IMR-90 (cell line): ENCODE measurements around the gene PRUNE2. TPM values are rescaled to one million over a fixed set of nuclear protein-coding genes. Genes with fewer than 3 reads are reported as not detected.

Experiments
- ATAC-seq: fragments of 200-7000 bp; cut with Tn5 transposase; 2 replicates; pipeline ENCODE4 v1.9.1; 2020; ENCODE audit warnings: low read depth, mild to moderate bottlenecking, moderate library complexity
- BruUV-seq: library from RNA; stranded (reverse); fragments of 400-500 nt; replicated peaks from 2 replicates; lab custom pipeline; 2021; lab: Mats Ljungman, UMichigan
- CTCF ChIA-PET: fragments of 300-600 bp; formaldehyde crosslinking; extraction: SDS; loops from one replicate; lab custom pipeline; 2021; ENCODE audit warnings: antibody characterized with exemption; lab: Yijun Ruan, JAX
- POLR2A ChIA-PET: fragments of 300-600 bp; sonication (Branson Sonifier 250); formaldehyde crosslinking; loops from one replicate; lab custom pipeline; 2022; ENCODE audit warnings: antibody characterized with exemption; ENCODE audit not compliant: unreplicated experiment; lab: Charles Lee
- DNase-seq: peaks from one replicate; pipeline ENCODE4 v3.0.0; 2013
- H2AFZ ChIP-seq: replicated peaks from 2 replicates; pipeline ENCODE3; 2013; ENCODE audit warnings: low read length, mild to moderate bottlenecking; ENCODE audit not compliant: poor library complexity
- H2AK5ac ChIP-seq: 2 replicates; pipeline ENCODE4 v1.6.1; 2013; ENCODE audit warnings: low read depth, low read length, inconsistent platforms
- H2AK9ac ChIP-seq: replicated peaks from 2 replicates; pipeline ENCODE3; 2013; ENCODE audit warnings: mild to moderate bottlenecking, low read depth, low read length, moderate library complexity; ENCODE audit not compliant: poor library complexity
- H2BK120ac ChIP-seq: 2 replicates; pipeline ENCODE4 v1.6.1; 2013; ENCODE audit warnings: low read depth, low read length, inconsistent platforms
- H2BK15ac ChIP-seq: 3 replicates; pipeline ENCODE4 v1.6.1; 2013; ENCODE audit warnings: low read depth, low read length, inconsistent platforms
- H2BK20ac ChIP-seq: 2 replicates; pipeline ENCODE4 v1.6.1; 2013; ENCODE audit warnings: low read depth, mild to moderate bottlenecking, inconsistent platforms, low read length, moderate library complexity
- H2BK5ac ChIP-seq: 2 replicates; pipeline ENCODE4 v1.6.1; 2013; ENCODE audit warnings: mild to moderate bottlenecking, low read depth, low read length, inconsistent platforms; ENCODE audit not compliant: poor library complexity, severe bottlenecking
- H3K14ac ChIP-seq: replicated peaks from 2 replicates; pipeline ENCODE4 v1.6.1; 2013; ENCODE audit warnings: low read depth, low read length, inconsistent platforms
- H3K18ac ChIP-seq: 2 replicates; pipeline ENCODE4 v1.6.1; 2013; ENCODE audit warnings: low read depth, low read length, control low read depth
- H3K23ac ChIP-seq: 2 replicates; pipeline ENCODE4 v1.6.1; 2013; ENCODE audit warnings: low read depth, low read length, inconsistent platforms
- H3K27ac ChIP-seq: 2 replicates; pipeline ENCODE4 v1.5.1; 2013; ENCODE audit warnings: mild to moderate bottlenecking, control low read depth, low read length; ENCODE audit not compliant: insufficient read depth
- H3K27me3 ChIP-seq: 2 replicates; pipeline ENCODE4 v1.6.1; 2013; ENCODE audit warnings: low read length; ENCODE audit not compliant: control insufficient read depth, insufficient read depth
- H3K36me3 ChIP-seq: 2 replicates; pipeline ENCODE4 v1.6.1; 2013; ENCODE audit warnings: low read length, mixed read lengths; ENCODE audit not compliant: control insufficient read depth, insufficient read depth
- H3K4ac ChIP-seq: 2 replicates; pipeline ENCODE4 v1.6.1; 2013; ENCODE audit warnings: low read depth, low read length, inconsistent platforms
- H3K4me1 ChIP-seq: 2 replicates; pipeline ENCODE4 v1.6.1; 2013; ENCODE audit warnings: low read length, mixed read lengths; ENCODE audit not compliant: control insufficient read depth, insufficient read depth
- H3K4me2 ChIP-seq: 2 replicates; pipeline ENCODE4 v1.6.1; 2013; ENCODE audit warnings: low read depth, mild to moderate bottlenecking, control low read depth, low read length, moderate library complexity
- H3K4me3 ChIP-seq: 2 replicates; pipeline ENCODE4 v1.5.1; 2013; ENCODE audit warnings: low read depth, mild to moderate bottlenecking, control low read depth, low read length, moderate library complexity; ENCODE audit not compliant: insufficient read depth
- H3K56ac ChIP-seq: 2 replicates; pipeline ENCODE4 v1.6.1; 2013; ENCODE audit warnings: low read length, inconsistent platforms; ENCODE audit not compliant: insufficient read depth; ENCODE audit errors: extremely low read depth
- H3K79me1 ChIP-seq, 2 experiments: 2 replicates each; pipeline ENCODE4 v1.6.1; 2013; ENCODE audit warnings: low read length in 2 of 2, inconsistent platforms in 1 of 2, low read depth in 1 of 2
- H3K9ac ChIP-seq: 2 replicates; pipeline ENCODE4 v1.6.1; 2013; ENCODE audit warnings: low read depth, low read length, control low read depth
- H3K9me1 ChIP-seq: 2 replicates; pipeline ENCODE4 v1.6.1; 2013; ENCODE audit warnings: low read length, inconsistent platforms; ENCODE audit not compliant: insufficient read depth
- H3K9me3 ChIP-seq: 2 replicates; pipeline ENCODE4 v1.6.1; 2013; ENCODE audit warnings: low read length; ENCODE audit not compliant: control insufficient read depth, insufficient read depth
- H4K20me1 ChIP-seq: 2 replicates; pipeline ENCODE4 v1.6.1; 2013; ENCODE audit warnings: low read length, inconsistent platforms; ENCODE audit not compliant: insufficient read depth
- H4K5ac ChIP-seq: 2 replicates; pipeline ENCODE4 v1.6.1; 2013; ENCODE audit warnings: mild to moderate bottlenecking, low read depth, low read length, control low read depth
- H4K8ac ChIP-seq, 2 experiments: 2 replicates each; pipeline ENCODE4 v1.6.1; 2013; ENCODE audit warnings: low read depth in 2 of 2, low read length in 2 of 2, control low read depth in 1 of 2, inconsistent platforms in 1 of 2
- H4K91ac ChIP-seq: 2 replicates; pipeline ENCODE4 v1.6.1; 2013; ENCODE audit warnings: low read depth, low read length, inconsistent platforms; ENCODE audit not compliant: insufficient read depth
- BHLHE40 ChIP-seq: fragments of 150-350 bp; IDR thresholded peaks from 2 replicates; pipeline ENCODE4 v1.6.1; 2016; ENCODE audit warnings: mild to moderate bottlenecking, low read depth, low read length
- CEBPB ChIP-seq: IDR thresholded peaks from 2 replicates; pipeline ENCODE4 v1.6.1; 2012; ENCODE audit warnings: low read depth, low read length, improper control_type of control experiment
- CHD1 ChIP-seq: IDR thresholded peaks from 2 replicates; pipeline ENCODE4 v1.6.1; 2012; ENCODE audit warnings: low read depth, low read length, improper control_type of control experiment
- CTCF ChIP-seq: conservative IDR thresholded peaks from 2 replicates; pipeline ENCODE4 v1.5.1; 2012; ENCODE audit warnings: mild to moderate bottlenecking, low read depth, low read length, improper control_type of control experiment
- FOS ChIP-seq: fragments of 150-350 bp; IDR thresholded peaks from 2 replicates; pipeline ENCODE4 v1.6.1; 2016; ENCODE audit warnings: low read depth, low read length
- MAFK ChIP-seq: IDR thresholded peaks from 2 replicates; pipeline ENCODE4 v1.6.1; 2012; ENCODE audit warnings: low read depth, low read length, improper control_type of control experiment
- MAZ ChIP-seq: IDR thresholded peaks from 2 replicates; pipeline ENCODE4 v1.6.1; 2012; ENCODE audit warnings: low read depth, mild to moderate bottlenecking, low read length, improper control_type of control experiment, moderate library complexity, borderline replicate concordance
- MXI1 ChIP-seq: IDR thresholded peaks from 2 replicates; pipeline ENCODE4 v1.6.1; 2012; ENCODE audit warnings: low read depth, mild to moderate bottlenecking, low read length, moderate library complexity, borderline replicate concordance
- POLR2A ChIP-seq: IDR thresholded peaks from 2 replicates; pipeline ENCODE4 v1.6.1; 2012; ENCODE audit warnings: mild to moderate bottlenecking, low read depth, low read length
- RAD21 ChIP-seq: IDR thresholded peaks from 2 replicates; pipeline ENCODE4 v1.6.1; 2012; ENCODE audit warnings: low read length, improper control_type of control experiment
- RFX5 ChIP-seq: IDR thresholded peaks from 2 replicates; pipeline ENCODE4 v1.8.0; 2012; ENCODE audit warnings: low read depth, mild to moderate bottlenecking, low read length, moderate library complexity
- USF2 ChIP-seq: fragments of 150-350 bp; IDR thresholded peaks from 2 replicates; pipeline ENCODE4 v1.6.1; 2017; ENCODE audit warnings: mild to moderate bottlenecking, antibody characterized with exemption, low read length, low read depth
- WGBS, 2 experiments: methylation state at CpG; one replicate each; pipeline versions ENCODE4 v1.1.5 to v1.1.7; 2013; ENCODE audit warnings: missing lambda C conversion rate in 2 of 2; ENCODE audit not compliant: insufficient read length in 1 of 2; ENCODE audit errors: extremely low coverage in 2 of 2; 5-methylcytosine and 5-hydroxymethylcytosine counted together
- dilution Hi-C: fragments of 300-500 bp; cut with HindIII; formaldehyde crosslinking; loops from one replicate; pipeline ENCODE4 v1.14.3; 2018; ENCODE audit warnings: low sequenced_read_pairs; ENCODE audit not compliant: unreplicated experiment
- in situ Hi-C: fragments of 300-500 bp; cut with MboI; formaldehyde crosslinking; loops from 3 replicates; pipeline ENCODE4 v1.14.3; 2019; ENCODE audit warnings: low sequenced_read_pairs, inconsistent platforms, mixed read lengths
- intact Hi-C: fragments of 100-400 bp; cut with micrococcal nuclease; formaldehyde crosslinking; loops from 2 replicates; pipeline ENCODE4 v1.10.0; 2022
- polyA plus RNA-seq, 3 experiments: library from polyadenylated mRNA; depleted of rRNA; stranded (reverse); fragments of >200 nt; gene quantifications; 2 replicates each; pipeline ENCODE4 v1.2.3, GENCODE V29; 2012; ENCODE audit warnings: low replicate concordance in 1 of 3
- total RNA-seq: library from RNA; depleted of rRNA; stranded (reverse); fragments of >200 nt; gene quantifications from 2 replicates; pipeline ENCODE4 v1.2.3, GENCODE V29; 2012

Gene PRUNE2
- total and polyA plus RNA-seq, 2 of the 4 experiments (the other 2 are of a cell fraction): 0.70 to 1.6 TPM

DNA sequence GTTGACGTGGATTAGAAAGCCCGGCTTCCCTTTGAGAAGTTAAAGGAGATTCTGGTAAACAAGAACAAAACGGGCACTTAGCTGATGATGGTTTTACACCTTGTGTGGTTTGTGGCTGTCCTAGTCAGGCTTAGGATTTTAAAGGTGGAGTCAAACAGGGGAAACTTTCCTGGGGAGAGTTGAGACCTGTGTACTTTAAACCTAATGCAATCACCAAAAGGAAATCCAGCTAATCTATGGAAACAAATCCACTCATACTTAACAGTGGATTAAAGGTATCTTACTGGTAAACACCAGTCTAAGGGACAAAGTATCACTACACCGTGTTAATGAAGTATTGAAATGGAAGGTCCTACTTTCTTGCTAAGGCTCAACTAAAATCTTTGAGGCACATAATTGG lies 291.9 kb downstream of the PRUNE2 start:
- H3K79me1 ChIP-seq: no peaks in the 10 kb centered on the region
- no peak overlapping the region for H3K4ac ChIP-seq
- H2AK5ac ChIP-seq: no peak overlapping the region
- H4K91ac ChIP-seq: no peak overlapping the region
- no peak overlapping the region for H2AFZ ChIP-seq
- H4K8ac ChIP-seq: no peak overlapping the region
- no peak overlapping the region for H3K14ac ChIP-seq
- CTCF ChIA-PET: interaction anchor here (0.9 kb wide), 1 partner anchor 17 kb away, joined by 3 read pairs; no protein-coding TSS in a partner anchor
- no peak overlapping the region for H3K4me2 ChIP-seq
- H3K4me1 ChIP-seq: no peaks in the 10 kb centered on the region; the same call in 1 of the 2 replicates
- H2AK9ac ChIP-seq: no peak overlapping the region
- BruUV-seq: no TSS peak
- POLR2A ChIA-PET: no interaction called here
- H4K5ac ChIP-seq: no peak overlapping the region
- H3K36me3 ChIP-seq: no peaks in the 10 kb centered on the region
- no peak overlapping the region for H3K56ac ChIP-seq
- H2BK15ac ChIP-seq: no peak overlapping the region
- dilution Hi-C loops (no loop called here), intact Hi-C loops (no loop called here), in situ Hi-C loops (no loop called here)
- no peak overlapping the region for H2BK20ac ChIP-seq
- H3K23ac ChIP-seq: no peak overlapping the region
- H3K18ac ChIP-seq: no peak overlapping the region
- no peak overlapping the region for H2BK120ac ChIP-seq
- no peaks in the 10 kb centered on the region for H4K20me1 ChIP-seq
- H3K9me1 ChIP-seq: no peaks in the 10 kb centered on the region
- ATAC-seq (no peak), DNase-seq (no peak)
- no peak overlapping the region for H2BK5ac ChIP-seq
- H3K4me3 ChIP-seq: no peak overlapping the region
- no peaks in the 10 kb centered on the region; the same call in 1 of the 2 replicates for H3K27me3 ChIP-seq
- whole genome bisulfite sequencing, 2 experiments: no CpG with 5 or more reads among the region's 4 CpGs
- H3K9ac ChIP-seq: no peak overlapping the region
- TF ChIP-seq POLR2A (no peak), MAFK (no peak), MAZ (no peak), RAD21 (no peak), FOS (no peak), CHD1 (no peak), CEBPB (no peak), MXI1 (no peak), RFX5 (no peak), BHLHE40 (no peak), CTCF (no peak), USF2 (no peak)
- no peak overlapping the region for H3K27ac ChIP-seq
- H3K9me3 ChIP-seq: no peaks in the 10 kb centered on the region
